Hepatocyte (in vitro differentiated cells): ENCODE data around the gene DOCK4. TPM values are rescaled to one million over a fixed set of nuclear protein-coding genes. Genes with fewer than 3 reads are reported as not detected.

Experiments used
- DNase-seq: peaks from one replicate; pipeline ENCODE4 v3.0.0-alpha.2; 2016; ENCODE audit warnings: low spot score
- H2AFZ ChIP-seq: fragments of 200-600 bp; sonication (generic); 2 replicates; pipeline ENCODE4 v1.6.0; 2016; ENCODE audit warnings: antibody characterized with exemption, mild to moderate bottlenecking
- H3K27ac ChIP-seq: fragments of 200-600 bp; sonication (generic); 2 replicates; pipeline ENCODE4 v1.5.1; 2016; ENCODE audit warnings: mild to moderate bottlenecking
- H3K27me3 ChIP-seq: fragments of 200-600 bp; sonication (generic); 2 replicates; pipeline ENCODE4 v1.6.1; 2016
- H3K36me3 ChIP-seq: fragments of 200-600 bp; sonication (generic); replicated peaks from 2 replicates; pipeline ENCODE4 v1.5.1; 2016; ENCODE audit warnings: low read depth; ENCODE audit not compliant: insufficient read depth
- H3K4me1 ChIP-seq: fragments of 200-600 bp; sonication (generic); 2 replicates; pipeline ENCODE4 v1.5.1; 2016; ENCODE audit warnings: mild to moderate bottlenecking, moderate library complexity; ENCODE audit not compliant: insufficient read depth
- H3K4me2 ChIP-seq: fragments of 200-600 bp; sonication (generic); 2 replicates; pipeline ENCODE4 v1.6.0; 2016
- H3K4me3 ChIP-seq: fragments of 200-600 bp; sonication (generic); 2 replicates; pipeline ENCODE4 v1.5.1; 2016; ENCODE audit warnings: mild to moderate bottlenecking
- H3K79me2 ChIP-seq: fragments of 200-600 bp; sonication (generic); 2 replicates; pipeline ENCODE4 v1.6.0; 2017; ENCODE audit warnings: mild to moderate bottlenecking
- H3K9me2 ChIP-seq: fragments of 200-600 bp; sonication (generic); replicated peaks from 2 replicates; pipeline ENCODE4 v1.6.0; 2017; ENCODE audit warnings: mild to moderate bottlenecking; ENCODE audit not compliant: insufficient read depth
- H3K9me3 ChIP-seq: fragments of 200-600 bp; sonication (generic); 2 replicates; pipeline ENCODE4 v1.5.1; 2016; ENCODE audit warnings: low read depth, mild to moderate bottlenecking
- H4K20me1 ChIP-seq: fragments of 200-600 bp; sonication (generic); 2 replicates; pipeline ENCODE4 v1.6.0; 2016; ENCODE audit warnings: mild to moderate bottlenecking; ENCODE audit not compliant: insufficient read depth, poor library complexity, severe bottlenecking
- EZH2 ChIP-seq: fragments of 200-600 bp; sonication (generic); IDR thresholded peaks from 2 replicates; pipeline ENCODE4 v1.6.1; 2016; ENCODE audit warnings: antibody characterized with exemption, mild to moderate bottlenecking, borderline replicate concordance
- EZH2phosphoT487 ChIP-seq: fragments of 200-600 bp; sonication (generic); IDR thresholded peaks from one replicate; pipeline ENCODE4 v1.6.1; 2018; ENCODE audit warnings: antibody characterized with exemption, mild to moderate bottlenecking, low read depth, moderate library complexity; ENCODE audit not compliant: unreplicated experiment, severe bottlenecking
- WGBS: methylation state at CpG from one replicate; pipeline ENCODE4 v1.1.6; 2016; ENCODE audit warnings: low lambda C conversion rate; ENCODE audit errors: missing lambda C conversion rate; 5-methylcytosine and 5-hydroxymethylcytosine counted together
- polyA plus RNA-seq: library from polyadenylated mRNA; unstranded; fragments of >200 nt; fragmentation: Nextera tagmentation; extraction: Ambion mirVana; gene quantifications from 2 replicates; pipeline ENCODE4 v1.2.1, GENCODE V29; 2016
- total RNA-seq: library from RNA; depleted of rRNA; stranded (reverse); fragments of >200 nt; gene quantifications from 2 replicates; pipeline ENCODE4 v1.2.3, GENCODE V29; 2014
- TF ChIP-seq, protein P1 (sequence below): fragments of 200-600 bp; sonication (generic); IDR thresholded peaks from 2 replicates; pipeline ENCODE4 v1.5.1; 2016; ENCODE audit warnings: antibody characterized with exemption, mild to moderate bottlenecking; ENCODE audit not compliant: poor library complexity

Gene DOCK4
- total and polyA plus RNA-seq, 2 experiments from 2014 or later: 4.4 to 22.9 TPM

GRCh38 chr7:112052498-112052897, 153.7 kb downstream of the DOCK4 start:
- no peaks in the 10 kb centered on the region for H3K36me3 ChIP-seq
- WGBS: 69% methylated on average over 1 of the region's 1 CpG
- no peak overlapping the region for H3K27ac ChIP-seq
- TF ChIP-seq, protein P1, sequence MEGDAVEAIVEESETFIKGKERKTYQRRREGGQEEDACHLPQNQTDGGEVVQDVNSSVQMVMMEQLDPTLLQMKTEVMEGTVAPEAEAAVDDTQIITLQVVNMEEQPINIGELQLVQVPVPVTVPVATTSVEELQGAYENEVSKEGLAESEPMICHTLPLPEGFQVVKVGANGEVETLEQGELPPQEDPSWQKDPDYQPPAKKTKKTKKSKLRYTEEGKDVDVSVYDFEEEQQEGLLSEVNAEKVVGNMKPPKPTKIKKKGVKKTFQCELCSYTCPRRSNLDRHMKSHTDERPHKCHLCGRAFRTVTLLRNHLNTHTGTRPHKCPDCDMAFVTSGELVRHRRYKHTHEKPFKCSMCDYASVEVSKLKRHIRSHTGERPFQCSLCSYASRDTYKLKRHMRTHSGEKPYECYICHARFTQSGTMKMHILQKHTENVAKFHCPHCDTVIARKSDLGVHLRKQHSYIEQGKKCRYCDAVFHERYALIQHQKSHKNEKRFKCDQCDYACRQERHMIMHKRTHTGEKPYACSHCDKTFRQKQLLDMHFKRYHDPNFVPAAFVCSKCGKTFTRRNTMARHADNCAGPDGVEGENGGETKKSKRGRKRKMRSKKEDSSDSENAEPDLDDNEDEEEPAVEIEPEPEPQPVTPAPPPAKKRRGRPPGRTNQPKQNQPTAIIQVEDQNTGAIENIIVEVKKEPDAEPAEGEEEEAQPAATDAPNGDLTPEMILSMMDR: no peak
- TF ChIP-seq EZH2phosphoT487: no peak
- TF ChIP-seq EZH2: no peak
- DNase-seq: no peak
- no peaks in the 10 kb centered on the region for H3K9me2 ChIP-seq
- peaks cover 15% of the 10 kb centered on the region for H3K4me1 ChIP-seq
- no peaks in the 10 kb centered on the region for H4K20me1 ChIP-seq
- no peak overlapping the region for H3K4me3 ChIP-seq
- H3K27me3 ChIP-seq: no peaks in the 10 kb centered on the region
- peaks cover 3% of the 10 kb centered on the region for H3K79me2 ChIP-seq
- H3K4me2 ChIP-seq: no peak overlapping the region
- H3K9me3 ChIP-seq: no peaks in the 10 kb centered on the region
- H2AFZ ChIP-seq: no peak overlapping the region

DNA sequence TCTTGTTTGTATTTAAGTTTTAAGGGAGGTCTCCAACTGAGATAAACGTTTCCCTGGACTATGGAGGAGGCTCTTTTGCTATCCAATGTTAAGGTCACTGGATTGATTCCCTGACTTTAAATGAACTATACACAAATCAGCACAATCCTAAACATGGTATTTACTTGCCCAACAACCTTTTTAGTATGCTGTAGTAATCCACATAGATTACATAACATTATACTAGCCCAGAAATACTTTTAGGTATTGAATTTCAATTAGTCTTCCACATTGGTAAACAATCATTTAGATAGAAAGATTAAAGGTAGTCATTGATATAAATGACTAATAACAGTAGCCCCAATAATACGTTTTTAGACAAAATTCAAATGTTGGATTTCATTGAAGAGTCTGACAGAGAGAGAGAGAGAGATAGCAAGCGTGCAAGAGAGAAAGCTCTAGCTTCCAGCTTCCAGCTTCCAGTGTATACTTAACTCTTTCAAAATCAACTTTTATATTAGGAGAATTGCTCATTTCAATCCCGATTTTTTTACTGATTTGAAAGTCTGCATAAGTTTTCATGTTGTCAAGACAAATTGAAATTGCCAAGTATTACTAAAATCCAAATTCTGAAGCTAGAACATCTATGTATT, 155.8 kb downstream of the DOCK4 start:
- no peaks in the 10 kb centered on the region for H3K9me3 ChIP-seq

GRCh38 chr7:112049555-112050249, 156.5 kb downstream of the DOCK4 start:
- Histone ChIP-seq H3K27ac (no peak overlapping the region), H3K36me3 (no peaks in the 10 kb centered on the region), H3K9me2 (no peaks in the 10 kb centered on the region), H3K9me3 (no peaks in the 10 kb centered on the region), H2AFZ (no peak overlapping the region), H3K4me3 (no peak overlapping the region), H3K27me3 (no peaks in the 10 kb centered on the region), H4K20me1 (no peaks in the 10 kb centered on the region), H3K4me1 (peaks cover 15% of the 10 kb centered on the region), H3K4me2 (no peak overlapping the region), H3K79me2 (no peaks in the 10 kb centered on the region)
- WGBS: 79% methylated on average over 2 of the region's 2 CpGs
- no peak for DNase-seq
- TF ChIP-seq EZH2phosphoT487 (no peak), EZH2 (no peak)
- TF ChIP-seq, protein P1: no peak

More for the DNA sequence above, 155.8 kb downstream of the DOCK4 start:
- no peak for DNase-seq
- Histone ChIP-seq H3K4me3 (no peak overlapping the region), H3K9me2 (no peaks in the 10 kb centered on the region), H2AFZ (no peak overlapping the region), H3K4me2 (no peak overlapping the region), H3K27ac (no peak overlapping the region), H3K27me3 (no peaks in the 10 kb centered on the region), H3K36me3 (no peaks in the 10 kb centered on the region), H3K4me1 (peaks cover 15% of the 10 kb centered on the region), H4K20me1 (no peaks in the 10 kb centered on the region), H3K79me2 (no peaks in the 10 kb centered on the region)
- TF ChIP-seq, protein P1: no peak
- TF ChIP-seq EZH2phosphoT487 (no peak), EZH2 (no peak)
- WGBS: 49% methylated on average over 4 of the region's 4 CpGs
